Fibroblast of lung (primary cell): ENCODE data around the gene LRMDA. TPM values are rescaled to one million over a fixed set of nuclear protein-coding genes. Genes with fewer than 3 reads are reported as not detected.

ENCODE experiments used
- DNase-seq, 2 donors: peaks; one replicate each; pipeline versions ENCODE4 v3.0.0 to v3.0.0-alpha.2; 2010; ENCODE audit warnings: low read depth in 2 of 2
- H2AFZ ChIP-seq: 2 replicates; pipeline ENCODE4 v1.5.1; 2012; ENCODE audit warnings: low read length, control low read depth, inconsistent platforms
- H3K27ac ChIP-seq: 2 replicates; pipeline ENCODE4 v1.5.1; 2011; ENCODE audit warnings: low read length, control low read depth; ENCODE audit not compliant: insufficient read depth
- H3K27me3 ChIP-seq: 2 replicates; pipeline ENCODE4 v1.5.1; 2011; ENCODE audit warnings: mild to moderate bottlenecking, low read length; ENCODE audit not compliant: control insufficient read depth, insufficient read depth
- H3K36me3 ChIP-seq: 2 replicates; pipeline ENCODE4 v1.5.1; 2011; ENCODE audit warnings: low read length; ENCODE audit not compliant: control insufficient read depth, insufficient read depth
- H3K4me1 ChIP-seq: 2 replicates; pipeline ENCODE4 v1.5.1; 2011; ENCODE audit warnings: low read length; ENCODE audit not compliant: control insufficient read depth, insufficient read depth; ENCODE audit errors: extremely low read depth
- H3K4me2 ChIP-seq: 2 replicates; pipeline ENCODE4 v1.5.1; 2011; ENCODE audit warnings: low read length, control low read depth; ENCODE audit not compliant: insufficient read depth; ENCODE audit errors: extremely low read depth
- H3K4me3 ChIP-seq, 4 experiments: fragments of 200-600 bp in 1 of 4; sonication (generic) in 1 of 4; replicated peaks in 1 of 4; 2 replicates each; pipeline ENCODE4 v1.5.1; 2011 to 2016; ENCODE audit warnings: low read length in 4 of 4, low read depth in 3 of 4, mild to moderate bottlenecking in 3 of 4, control low read depth in 2 of 4, inconsistent platforms in 1 of 4, mixed read lengths in 1 of 4; ENCODE audit not compliant: insufficient read depth in 1 of 4; ENCODE audit errors: control extremely low read depth in 1 of 4
- H3K79me2 ChIP-seq: 2 replicates; pipeline ENCODE4 v1.5.1; 2012; ENCODE audit warnings: mild to moderate bottlenecking, low read length, inconsistent platforms; ENCODE audit not compliant: control insufficient read depth, insufficient read depth
- H3K9ac ChIP-seq: 2 replicates; pipeline ENCODE4 v1.5.1; 2011; ENCODE audit warnings: mild to moderate bottlenecking, low read length, control low read depth; ENCODE audit not compliant: insufficient read depth
- H3K9me3 ChIP-seq: 2 replicates; pipeline ENCODE4 v1.5.1; 2012; ENCODE audit warnings: low read depth, low read length; ENCODE audit not compliant: control insufficient read depth, insufficient read depth
- H4K20me1 ChIP-seq: 2 replicates; pipeline ENCODE4 v1.5.1; 2011; ENCODE audit warnings: low read length; ENCODE audit not compliant: control insufficient read depth, insufficient read depth; ENCODE audit errors: extremely low read depth
- EZH2 ChIP-seq: IDR thresholded peaks from 2 replicates; pipeline ENCODE4 v1.5.1; 2012; ENCODE audit warnings: low read length, control low read depth, mild to moderate bottlenecking; ENCODE audit errors: missing control alignments
- polyA plus RNA-seq, 2 donors: library from polyadenylated mRNA; depleted of rRNA in 1 of 2; stranded (reverse) in 1 of 2; unstranded in 1 of 2; fragments of >200 nt; gene quantifications; 2 replicates each; pipeline ENCODE4 v1.2.1, GENCODE V29; 2011 to 2012; ENCODE audit warnings: missing spikeins in 1 of 2
- total RNA-seq: library from RNA; depleted of rRNA; stranded (reverse); fragments of >200 nt; gene quantifications from 2 replicates; pipeline ENCODE4 v1.2.1, GENCODE V29; 2014
- TF ChIP-seq, protein P1 (sequence below), 2 donors: IDR thresholded peaks in 1 of 2; conservative IDR thresholded peaks in 1 of 2; 1 replicate in 1 of 2; 2 replicates in 1 of 2; pipeline ENCODE4 v1.5.1; 2011 to 2012; ENCODE audit warnings: low read length in 2 of 2, control low read depth in 1 of 2, inconsistent platforms in 1 of 2, low read depth in 1 of 2, mild to moderate bottlenecking in 1 of 2

LRMDA gene
- total and polyA plus RNA-seq, 2 donors (not counting 1 experiment from before 2014, with no cell fraction given): 1.7 to 2.0 TPM

DNA sequence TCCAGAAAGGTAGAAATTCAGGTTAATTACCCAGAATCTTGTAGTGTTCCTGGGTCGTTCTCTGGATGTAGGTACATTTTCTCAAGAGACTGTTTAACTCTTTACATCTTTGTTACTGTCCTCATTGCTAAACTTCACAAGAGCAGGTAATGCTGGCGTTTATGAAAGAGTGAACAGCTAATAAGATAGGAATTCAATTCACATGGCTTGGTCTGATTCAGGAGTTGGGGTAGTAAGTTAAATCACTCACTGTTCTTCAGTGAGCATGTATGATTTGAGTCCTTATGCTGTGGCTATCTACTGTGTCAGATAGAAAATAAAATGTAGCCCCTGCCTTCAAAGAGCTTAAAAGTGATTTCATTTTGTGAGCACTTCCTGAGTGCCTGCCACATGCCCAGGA is 480.0 kb downstream of the LRMDA start:
- H3K4me3 ChIP-seq: no peak overlapping the region
- H3K27me3 ChIP-seq: no peaks in the 10 kb centered on the region
- no peak for TF ChIP-seq EZH2
- TF ChIP-seq, protein P1, sequence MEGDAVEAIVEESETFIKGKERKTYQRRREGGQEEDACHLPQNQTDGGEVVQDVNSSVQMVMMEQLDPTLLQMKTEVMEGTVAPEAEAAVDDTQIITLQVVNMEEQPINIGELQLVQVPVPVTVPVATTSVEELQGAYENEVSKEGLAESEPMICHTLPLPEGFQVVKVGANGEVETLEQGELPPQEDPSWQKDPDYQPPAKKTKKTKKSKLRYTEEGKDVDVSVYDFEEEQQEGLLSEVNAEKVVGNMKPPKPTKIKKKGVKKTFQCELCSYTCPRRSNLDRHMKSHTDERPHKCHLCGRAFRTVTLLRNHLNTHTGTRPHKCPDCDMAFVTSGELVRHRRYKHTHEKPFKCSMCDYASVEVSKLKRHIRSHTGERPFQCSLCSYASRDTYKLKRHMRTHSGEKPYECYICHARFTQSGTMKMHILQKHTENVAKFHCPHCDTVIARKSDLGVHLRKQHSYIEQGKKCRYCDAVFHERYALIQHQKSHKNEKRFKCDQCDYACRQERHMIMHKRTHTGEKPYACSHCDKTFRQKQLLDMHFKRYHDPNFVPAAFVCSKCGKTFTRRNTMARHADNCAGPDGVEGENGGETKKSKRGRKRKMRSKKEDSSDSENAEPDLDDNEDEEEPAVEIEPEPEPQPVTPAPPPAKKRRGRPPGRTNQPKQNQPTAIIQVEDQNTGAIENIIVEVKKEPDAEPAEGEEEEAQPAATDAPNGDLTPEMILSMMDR (conservative IDR thresholded peaks at IDR 0.05 in 1 of 2, IDR thresholded peaks at IDR 0.05 in 1 of 2; ENCODE audit: low read depth in 1 of 2, low read length in 2 of 2): no peak
- H3K9me3 ChIP-seq: no peaks in the 10 kb centered on the region
- no peaks in the 10 kb centered on the region for H3K79me2 ChIP-seq
- no peak overlapping the region for H2AFZ ChIP-seq
- no peaks in the 10 kb centered on the region for H3K4me1 ChIP-seq
- H4K20me1 ChIP-seq: no peaks in the 10 kb centered on the region
- no peaks in the 10 kb centered on the region for H3K36me3 ChIP-seq
- H3K9ac ChIP-seq: no peak overlapping the region
- DNase-seq: peak in 1 of 2 donors; percentile 32
- no peak overlapping the region for H3K4me2 ChIP-seq
- no peak overlapping the region for H3K27ac ChIP-seq

DNA sequence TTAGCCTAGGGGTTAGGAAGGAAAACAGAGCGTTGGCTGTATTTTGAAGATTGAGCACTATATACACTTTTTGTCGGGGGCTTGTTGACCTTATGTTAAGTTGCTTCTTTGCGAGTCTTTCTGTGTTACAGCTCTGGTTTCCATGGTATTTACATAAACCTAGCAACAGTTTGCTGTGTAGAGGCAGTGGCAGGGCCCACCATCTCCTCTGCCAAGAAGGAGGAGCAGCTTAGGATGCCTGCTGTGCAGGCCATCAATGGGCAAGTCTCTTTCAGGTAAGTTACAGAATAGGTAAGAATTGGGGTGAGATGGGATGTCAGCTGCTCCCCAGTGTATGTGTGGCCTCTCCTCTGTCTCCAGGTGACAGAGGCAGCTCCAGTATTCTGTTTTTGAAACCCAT is 485.5 kb downstream of the LRMDA start:
- H4K20me1 ChIP-seq: no peaks in the 10 kb centered on the region
- H3K4me2 ChIP-seq: no peak overlapping the region
- no peaks in the 10 kb centered on the region for H3K9me3 ChIP-seq
- no peaks in the 10 kb centered on the region for H3K4me1 ChIP-seq
- no peak overlapping the region for H3K4me3 ChIP-seq
- no peaks in the 10 kb centered on the region for H3K27me3 ChIP-seq
- H3K36me3 ChIP-seq: no peaks in the 10 kb centered on the region
- no peak overlapping the region for H2AFZ ChIP-seq
- no peak for TF ChIP-seq EZH2
- TF ChIP-seq, protein P1 (conservative IDR thresholded peaks at IDR 0.05 in 1 of 2, IDR thresholded peaks at IDR 0.05 in 1 of 2; ENCODE audit: low read depth in 1 of 2, low read length in 2 of 2): no peak
- no peak overlapping the region for H3K9ac ChIP-seq
- no peak overlapping the region for H3K27ac ChIP-seq
- DNase-seq: no peak
- no peaks in the 10 kb centered on the region for H3K79me2 ChIP-seq

DNA sequence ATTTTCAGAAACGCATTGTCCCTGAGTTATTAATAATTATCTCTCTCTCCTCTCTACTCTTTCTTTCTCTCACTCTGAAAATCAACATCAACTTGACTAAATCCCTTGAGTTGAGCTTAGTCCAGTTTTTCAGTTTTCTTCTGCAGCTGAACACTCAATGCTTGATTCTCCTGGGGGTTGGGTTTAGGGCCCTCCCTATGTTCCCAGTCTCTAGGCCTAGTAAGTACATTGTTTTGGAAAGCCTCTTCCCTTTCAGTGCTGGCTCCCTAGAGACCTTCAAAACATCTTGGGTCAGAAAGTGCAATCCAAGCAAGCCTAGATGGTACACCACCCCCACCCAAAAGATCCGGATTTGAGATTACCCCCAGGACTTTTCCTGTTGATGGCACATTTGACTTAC is 488.5 kb downstream of the LRMDA start:
- Histone ChIP-seq H3K36me3 (no peaks in the 10 kb centered on the region), H3K9ac (no peak overlapping the region), H3K4me3 (no peak overlapping the region), H3K79me2 (no peaks in the 10 kb centered on the region), H3K27ac (no peak overlapping the region), H4K20me1 (no peaks in the 10 kb centered on the region), H3K4me1 (no peaks in the 10 kb centered on the region), H3K9me3 (no peaks in the 10 kb centered on the region), H3K27me3 (no peaks in the 10 kb centered on the region), H3K4me2 (no peak overlapping the region), H2AFZ (no peak overlapping the region)
- TF ChIP-seq, protein P1 (conservative IDR thresholded peaks at IDR 0.05 in 1 of 2, IDR thresholded peaks at IDR 0.05 in 1 of 2; ENCODE audit: low read depth in 1 of 2, low read length in 2 of 2): no peak
- TF ChIP-seq EZH2: no peak
- DNase-seq: no peak
